Measurements from ENCODE around the gene FBXO3.
"Not testable (repeated sequence)": the region's sequence is repeated elsewhere in the genome, so short reads cannot be mapped to it uniquely, and the experiment has no call there.

The FBXO3 gene

GRCh38 chr11:33772300-33772699, 2.0 kb downstream of the FBXO3 start:
- DNase-seq (ENCODE audit: low spot score), result no peak

GRCh38 chr11:33770236-33770635, 4.1 kb downstream of the FBXO3 start:
- DNase-seq (ENCODE audit: low spot score), result no peak

- DNase-seq (ENCODE audit: low spot score), result no peak
Observed at GRCh38 chr11:33769542-33769941, 4.8 kb downstream of the FBXO3 start.

- DNase-seq (ENCODE audit: low spot score), result no peak
Observed at GRCh38 chr11:33767624-33768023, 6.7 kb downstream of the FBXO3 start.

- no peak for DNase-seq (ENCODE audit: low spot score)
Observed at GRCh38 chr11:33766085-33766484, 8.2 kb downstream of the FBXO3 start.

- no peak for DNase-seq (ENCODE audit: low spot score)
Observed at GRCh38 chr11:33761471-33761870, 12.8 kb downstream of the FBXO3 start.

- no peak for DNase-seq (ENCODE audit: low spot score)
Observed at GRCh38 chr11:33753304-33753967, 20.9 kb downstream of the FBXO3 start.

GRCh38 chr11:33751878-33752277, 22.4 kb downstream of the FBXO3 start:
- no peak for DNase-seq (ENCODE audit: low spot score)

GRCh38 chr11:33747979-33748378, 26.3 kb downstream of the FBXO3 start:
- DNase-seq (ENCODE audit: low spot score), result no peak

- DNase-seq (ENCODE audit: low spot score), result no peak
Observed at GRCh38 chr11:33743291-33743690, 31.0 kb downstream of the FBXO3 start.

GRCh38 chr11:33742249-33742851, 32.0 kb downstream of the FBXO3 start:
- peak; percentile 58 for DNase-seq (ENCODE audit: low spot score)

- DNase-seq (ENCODE audit: low spot score), result no peak
Observed at GRCh38 chr11:33741806-33742205, 32.5 kb downstream of the FBXO3 start.

GRCh38 chr11:33737362-33737821, 36.9 kb downstream of the FBXO3 start:
- no peak for DNase-seq (ENCODE audit: low spot score)

GRCh38 chr11:33736148-33736812, 38.0 kb downstream of the FBXO3 start, which contains the start of gene CD59:
CD59 (minus strand) TSS chr11:33736423; CDS start chr11:33722445, 13,978 bp downstream.
- DNase-seq (ENCODE audit: low spot score), result peak; percentile 87

- DNase-seq (ENCODE audit: low spot score), result peak; percentile 82
Observed at GRCh38 chr11:33735271-33736147, 38.8 kb downstream of the FBXO3 start.

GRCh38 chr11:33734441-33735270, 39.7 kb downstream of the FBXO3 start:
- no peak for DNase-seq (ENCODE audit: low spot score)

GRCh38 chr11:33733980-33734379, 40.3 kb downstream of the FBXO3 start:
- DNase-seq (ENCODE audit: low spot score), result no peak

- no peak for DNase-seq (ENCODE audit: low spot score)
Observed at GRCh38 chr11:33731723-33732531, 42.4 kb downstream of the FBXO3 start.

GRCh38 chr11:33730716-33731115, 43.6 kb downstream of the FBXO3 start:
- no peak for DNase-seq (ENCODE audit: low spot score)

- not testable (repeated sequence) for DNase-seq (ENCODE audit: low spot score)
Observed at GRCh38 chr11:33729072-33729664, 45.2 kb downstream of the FBXO3 start.
